ENCODE results near the gene IGSF6.
"Not testable (repeated sequence)": the region's sequence is repeated elsewhere in the genome, so short reads cannot be mapped to it uniquely, and the experiment has no call there.

The IGSF6 gene

GRCh38 chr16:21610766-21611165 is 41.6 kb downstream of the IGSF6 start:
- H3K4me3 ChIP-seq (ENCODE audit: control insufficient read depth, low read depth, low read length), result no peak overlapping the region
- DNase-seq (ENCODE audit: low read depth), result no peak
- TF ChIP-seq, protein P1, sequence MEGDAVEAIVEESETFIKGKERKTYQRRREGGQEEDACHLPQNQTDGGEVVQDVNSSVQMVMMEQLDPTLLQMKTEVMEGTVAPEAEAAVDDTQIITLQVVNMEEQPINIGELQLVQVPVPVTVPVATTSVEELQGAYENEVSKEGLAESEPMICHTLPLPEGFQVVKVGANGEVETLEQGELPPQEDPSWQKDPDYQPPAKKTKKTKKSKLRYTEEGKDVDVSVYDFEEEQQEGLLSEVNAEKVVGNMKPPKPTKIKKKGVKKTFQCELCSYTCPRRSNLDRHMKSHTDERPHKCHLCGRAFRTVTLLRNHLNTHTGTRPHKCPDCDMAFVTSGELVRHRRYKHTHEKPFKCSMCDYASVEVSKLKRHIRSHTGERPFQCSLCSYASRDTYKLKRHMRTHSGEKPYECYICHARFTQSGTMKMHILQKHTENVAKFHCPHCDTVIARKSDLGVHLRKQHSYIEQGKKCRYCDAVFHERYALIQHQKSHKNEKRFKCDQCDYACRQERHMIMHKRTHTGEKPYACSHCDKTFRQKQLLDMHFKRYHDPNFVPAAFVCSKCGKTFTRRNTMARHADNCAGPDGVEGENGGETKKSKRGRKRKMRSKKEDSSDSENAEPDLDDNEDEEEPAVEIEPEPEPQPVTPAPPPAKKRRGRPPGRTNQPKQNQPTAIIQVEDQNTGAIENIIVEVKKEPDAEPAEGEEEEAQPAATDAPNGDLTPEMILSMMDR (IDR thresholded peaks at IDR 0.05; ENCODE audit: control insufficient read depth, insufficient read depth, low read depth, low read length, missing control alignments), result no peak

DNA sequence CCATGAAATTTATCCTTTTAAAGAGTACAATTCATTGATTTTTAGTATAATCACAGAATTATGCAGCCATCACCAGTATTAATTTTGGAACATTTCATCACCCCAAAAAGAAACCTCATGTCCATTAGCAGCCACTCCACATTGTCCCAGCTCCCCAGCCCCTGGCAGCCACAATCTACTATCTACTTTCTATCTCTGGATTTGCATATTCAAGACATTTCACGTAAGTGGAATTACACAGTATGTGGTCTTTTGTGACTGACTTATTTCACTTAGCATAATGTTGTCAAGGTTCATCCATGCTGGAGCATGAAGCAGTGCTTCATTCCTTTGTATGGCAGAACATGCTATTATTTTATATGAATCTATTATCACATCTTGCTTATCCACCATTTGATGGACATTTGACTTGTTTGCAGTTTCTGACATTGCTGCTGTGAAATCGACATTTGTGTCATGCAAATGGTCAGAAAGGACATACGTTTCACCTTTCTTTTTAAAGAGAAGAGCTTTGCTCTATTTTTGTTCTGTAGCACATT is 42.3 kb downstream of the IGSF6 start:
- H3K4me3 ChIP-seq (ENCODE audit: control insufficient read depth, low read depth, low read length), result no peak overlapping the region
- TF ChIP-seq, protein P1 (IDR thresholded peaks at IDR 0.05; ENCODE audit: control insufficient read depth, insufficient read depth, low read depth, low read length, missing control alignments), result no peak
- no peak for DNase-seq (ENCODE audit: low read depth)

DNA sequence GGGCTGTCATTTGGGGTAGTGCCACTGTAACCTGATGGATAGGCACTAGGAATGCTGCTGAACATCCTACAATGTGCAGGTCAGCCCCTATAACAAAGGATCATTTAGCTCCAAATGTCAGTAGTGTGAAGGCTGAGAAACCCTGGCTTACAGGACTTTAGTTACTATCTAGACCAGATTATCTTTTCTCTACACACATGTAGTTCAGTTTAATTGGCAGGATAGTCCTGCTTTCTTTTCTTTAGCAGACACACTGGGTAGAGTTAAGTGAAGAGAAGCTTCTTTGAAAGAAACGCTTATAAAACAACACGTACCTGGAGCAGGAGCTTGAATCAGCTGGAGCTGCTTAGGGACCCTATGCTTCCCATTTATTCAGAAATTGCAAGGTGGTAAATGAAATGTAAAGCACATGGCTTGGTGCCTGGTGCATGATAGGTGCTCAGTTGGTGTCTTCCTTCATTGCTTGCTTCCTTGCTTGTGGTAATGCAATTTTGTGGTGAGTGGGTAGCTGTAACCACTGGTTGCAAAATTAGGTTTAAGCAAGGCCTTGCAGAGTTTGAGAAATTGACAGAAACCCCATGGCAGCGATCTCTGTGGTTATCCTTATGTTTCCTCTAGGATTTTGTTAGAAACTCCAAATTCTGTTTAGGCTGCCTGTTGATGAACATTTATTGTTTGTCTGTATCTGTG is 43.6 kb downstream of the IGSF6 start:
- TF ChIP-seq, protein P1 (IDR thresholded peaks at IDR 0.05; ENCODE audit: control insufficient read depth, insufficient read depth, low read depth, low read length, missing control alignments), result no peak
- H3K4me3 ChIP-seq (ENCODE audit: control insufficient read depth, low read depth, low read length), result no peak overlapping the region
- no peak for DNase-seq (ENCODE audit: low read depth)

GRCh38 chr16:21605848-21606247 is 46.6 kb downstream of the IGSF6 start:
- not testable (repeated sequence) for H3K4me3 ChIP-seq (ENCODE audit: control insufficient read depth, low read depth, low read length); DNase-seq (ENCODE audit: low read depth)

GRCh38 chr16:21603928-21604327 is 48.5 kb downstream of the IGSF6 start:
- no peak overlapping the region for H3K4me3 ChIP-seq (ENCODE audit: control insufficient read depth, low read depth, low read length)
- DNase-seq (ENCODE audit: low read depth), result no peak
- TF ChIP-seq, protein P1 (IDR thresholded peaks at IDR 0.05; ENCODE audit: control insufficient read depth, insufficient read depth, low read depth, low read length, missing control alignments), result no peak

- TF ChIP-seq, protein P1 (IDR thresholded peaks at IDR 0.05; ENCODE audit: control insufficient read depth, insufficient read depth, low read depth, low read length, missing control alignments), result no peak
- H3K4me3 ChIP-seq (ENCODE audit: control insufficient read depth, low read depth, low read length), result no peak overlapping the region
- no peak for DNase-seq (ENCODE audit: low read depth)
Observed at GRCh38 chr16:21602785-21603184, 49.6 kb downstream of the IGSF6 start.

DNA sequence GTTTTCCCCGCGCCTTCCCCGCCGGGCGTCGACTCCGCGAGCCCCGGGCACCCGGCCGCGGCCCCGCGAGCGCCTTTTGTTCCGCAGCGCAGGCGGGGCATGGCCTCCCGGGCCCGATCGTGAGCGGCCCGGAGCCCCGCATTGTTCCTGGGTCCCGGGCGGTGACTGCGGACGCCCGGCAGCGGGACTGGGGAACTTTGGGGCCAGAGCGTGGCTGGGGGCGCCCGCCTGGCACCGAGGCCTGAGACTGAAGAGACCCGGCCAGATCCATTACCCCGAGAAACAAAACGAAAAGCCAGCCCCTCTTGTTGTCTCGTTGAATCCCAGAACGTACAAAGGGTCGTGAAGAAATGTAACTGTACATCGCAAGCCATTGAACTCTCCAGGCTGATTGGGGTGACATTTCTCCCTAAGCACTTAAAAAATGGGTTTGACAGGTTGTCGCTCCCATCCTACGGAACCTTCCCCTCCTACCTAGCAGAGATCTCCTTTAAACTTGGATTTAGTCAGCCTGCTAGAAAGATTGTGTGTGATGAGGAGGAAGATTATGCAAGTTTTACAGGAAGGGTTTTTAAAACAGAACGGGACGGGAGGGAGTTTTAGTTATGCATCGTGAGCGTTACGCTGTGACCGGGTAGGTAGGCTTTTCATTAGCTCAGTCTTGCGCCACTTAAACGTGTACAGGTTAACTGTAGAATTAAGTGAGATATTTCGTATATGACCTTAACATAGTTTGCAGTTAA is 52.2 kb downstream of the IGSF6 start:
- TF ChIP-seq, protein P1 (IDR thresholded peaks at IDR 0.05; ENCODE audit: control insufficient read depth, insufficient read depth, low read depth, low read length, missing control alignments), result no peak
- H3K4me3 ChIP-seq (ENCODE audit: control insufficient read depth, low read depth, low read length), result peak overlapping the region; percentile 77
- DNase-seq (ENCODE audit: low read depth), result no peak

Data from AG09309 (cell line).